Measurements from ENCODE around the gene BUD31.

- TF ChIP-seq YY1 (tag by site-specific recombination; IDR thresholded peaks at IDR 0.05) (no peak), TCF7L2 (IDR thresholded peaks at IDR 0.05; ENCODE audit: borderline replicate concordance, low read depth, low read length) (no peak)
Observed at GRCh38 chr7:99384523-99384922, 24.2 kb upstream of the BUD31 start.

Measured in HEK293 (cell line).